GM21528 (cell line): ENCODE data around the gene DCUN1D5.

Experiments
- ATAC-seq: cut with Tn5 transposase; IDR thresholded peaks from one replicate; pipeline ENCODE4 v1.9.1; 2021; ENCODE audit warnings: mild to moderate bottlenecking, moderate library complexity; ENCODE audit not compliant: unreplicated experiment, low FRiP score

The DCUN1D5 gene

GRCh38 chr11:103091801-103092524 lies at the start of gene DCUN1D5:
TSS of gene DCUN1D5 (minus strand) at chr11:103092160. CDS start at chr11:103091872, 288 bp downstream.
- peak; percentile 100 for ATAC-seq

- no peak for ATAC-seq
Observed at GRCh38 chr11:103125462-103125861, 33.5 kb upstream of the DCUN1D5 start.

- no peak for ATAC-seq
Observed at GRCh38 chr11:103114836-103115235, 22.9 kb upstream of the DCUN1D5 start.

GRCh38 chr11:103112364-103112763 lies 20.4 kb upstream of the DCUN1D5 start:
- no peak for ATAC-seq

- ATAC-seq = no peak
Observed at GRCh38 chr11:103111400-103111799, 19.4 kb upstream of the DCUN1D5 start.

GRCh38 chr11:103110391-103110790 lies 18.4 kb upstream of the DCUN1D5 start:
- no peak for ATAC-seq

GRCh38 chr11:103109818-103110388 lies 17.9 kb upstream of the DCUN1D5 start:
- no peak for ATAC-seq

GRCh38 chr11:103108933-103109817 lies 17.2 kb upstream of the DCUN1D5 start, which contains the start of gene DYNC2H1:
TSS of gene DYNC2H1 (plus strand) at chr11:103109426. CDS start at chr11:103109575, 149 bp downstream.
- ATAC-seq = peak; percentile 100

- ATAC-seq = no peak
Observed at GRCh38 chr11:103097279-103097678, 5.3 kb upstream of the DCUN1D5 start.

GRCh38 chr11:103091064-103091800 lies 728 bp downstream of the DCUN1D5 start:
- peak; percentile 55 for ATAC-seq

- no peak for ATAC-seq
Observed at GRCh38 chr11:103086461-103086860, 5.5 kb downstream of the DCUN1D5 start.

GRCh38 chr11:103085758-103086365 lies 6.1 kb downstream of the DCUN1D5 start:
- no peak for ATAC-seq

- ATAC-seq = no peak
Observed at GRCh38 chr11:103079833-103080232, 12.1 kb downstream of the DCUN1D5 start.

GRCh38 chr11:103078710-103079109 lies 13.2 kb downstream of the DCUN1D5 start:
- no peak for ATAC-seq

- no peak for ATAC-seq
Observed at GRCh38 chr11:103077554-103077953, 14.4 kb downstream of the DCUN1D5 start.

GRCh38 chr11:103076361-103076760 lies 15.6 kb downstream of the DCUN1D5 start:
- no peak for ATAC-seq

GRCh38 chr11:103071008-103071407 lies 21.0 kb downstream of the DCUN1D5 start:
- ATAC-seq = no peak

GRCh38 chr11:103070142-103070541 lies 21.8 kb downstream of the DCUN1D5 start:
- ATAC-seq = no peak

GRCh38 chr11:103069367-103069766 lies 22.6 kb downstream of the DCUN1D5 start:
- no peak for ATAC-seq

GRCh38 chr11:103067118-103067517 lies 24.8 kb downstream of the DCUN1D5 start:
- ATAC-seq = no peak
